Measurements from ENCODE around the gene RIMBP2.

RIMBP2 gene

GRCh38 chr12:130508318-130508717, 207.8 kb downstream of the RIMBP2 start:
- no peak for TF ChIP-seq CTCF (IDR thresholded peaks at IDR 0.05; ENCODE audit: low read depth, low read length)
- DNase-seq (ENCODE audit: low read depth in 2 of 2), result no peak
- no peak overlapping the region for H3K4me3 ChIP-seq (replicated peaks in 1 of 2; ENCODE audit: low read depth in 2 of 2, low read length in 2 of 2)

DNA sequence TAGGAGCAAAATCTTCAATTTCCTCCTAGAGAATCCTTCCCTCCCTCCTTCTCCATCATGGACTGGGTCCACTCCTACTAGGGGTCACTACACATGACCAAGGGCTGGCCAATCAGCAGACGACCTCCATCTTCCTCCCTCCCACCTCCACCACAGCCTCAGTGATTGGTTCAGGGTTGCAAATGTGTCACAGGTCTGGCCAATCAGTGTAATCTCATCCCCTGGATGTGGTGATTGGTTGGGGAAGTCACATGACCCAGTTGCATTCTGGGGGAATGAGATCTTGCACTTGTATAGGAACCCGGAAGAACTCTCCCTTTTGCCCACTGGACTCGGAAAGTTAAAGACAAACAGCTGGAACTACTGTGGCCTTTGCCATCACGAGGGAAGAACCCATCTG, 209.3 kb downstream of the RIMBP2 start:
- DNase-seq (ENCODE audit: low read depth in 2 of 2), result no peak
- H3K4me3 ChIP-seq (replicated peaks in 1 of 2; ENCODE audit: low read depth in 2 of 2, low read length in 2 of 2), result no peak overlapping the region
- TF ChIP-seq CTCF (IDR thresholded peaks at IDR 0.05; ENCODE audit: low read depth, low read length), result no peak

DNA sequence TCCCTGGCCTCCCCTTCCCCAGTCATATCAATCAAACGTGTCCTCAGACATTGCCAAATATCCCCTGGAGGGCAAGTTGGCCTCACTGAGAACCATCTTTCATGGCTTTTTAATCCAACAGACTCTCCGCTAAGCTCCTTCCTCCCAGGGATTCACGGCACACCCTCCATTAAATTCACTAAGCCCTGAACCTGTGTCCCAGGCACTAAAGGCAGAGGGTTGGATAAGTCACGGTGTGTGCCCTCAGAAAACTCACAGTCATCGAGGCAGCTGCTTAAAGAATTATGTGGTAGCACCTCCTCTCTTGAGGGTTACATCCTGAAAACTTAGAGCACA, 211.3 kb downstream of the RIMBP2 start:
- DNase-seq (ENCODE audit: low read depth in 2 of 2), result no peak
- no peak for TF ChIP-seq CTCF (IDR thresholded peaks at IDR 0.05; ENCODE audit: low read depth, low read length)
- H3K4me3 ChIP-seq (replicated peaks in 1 of 2; ENCODE audit: low read depth in 2 of 2, low read length in 2 of 2), result no peak overlapping the region

DNA sequence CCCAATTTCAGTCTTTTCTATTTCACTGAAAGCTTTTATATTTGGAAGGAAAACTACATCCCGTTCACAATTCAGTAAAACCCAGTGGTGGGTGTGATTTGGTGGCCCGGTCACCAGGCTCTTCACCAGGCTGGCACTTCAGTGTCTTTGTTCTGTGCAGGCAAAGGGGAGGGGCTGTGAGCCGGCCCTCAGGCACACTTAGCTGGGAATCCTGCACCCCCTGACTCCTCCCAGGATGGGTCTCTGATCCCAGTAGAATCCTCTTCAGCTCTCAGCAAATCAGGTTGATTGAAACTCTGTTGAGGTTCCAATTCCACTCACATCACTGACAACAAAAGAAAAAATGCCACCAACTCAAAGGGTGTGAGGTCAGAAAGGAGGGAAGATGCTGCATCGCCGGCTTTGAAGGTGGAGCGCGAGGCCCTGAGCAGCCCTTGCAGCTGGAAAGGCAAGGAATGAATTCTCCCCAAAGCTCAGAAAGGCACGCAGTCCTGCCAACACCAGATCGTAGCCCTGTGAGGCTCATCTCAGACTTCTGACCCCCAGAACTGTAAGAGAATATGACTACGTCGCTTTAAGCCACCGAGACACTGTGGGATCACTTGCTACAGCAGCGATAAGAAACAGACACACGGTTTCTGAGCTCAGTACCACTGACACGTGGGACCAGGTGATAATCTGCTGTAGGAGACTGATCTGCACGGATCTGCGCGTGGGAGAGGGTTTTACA, 211.8 kb downstream of the RIMBP2 start:
- DNase-seq (ENCODE audit: low read depth in 2 of 2), result no peak
- no peak for TF ChIP-seq CTCF (IDR thresholded peaks at IDR 0.05; ENCODE audit: low read depth, low read length)

GRCh38 chr12:130501821-130502220, 214.3 kb downstream of the RIMBP2 start:
- no peak for DNase-seq (ENCODE audit: low read depth in 2 of 2)
- no peak overlapping the region for H3K4me3 ChIP-seq (replicated peaks in 1 of 2; ENCODE audit: low read depth in 2 of 2, low read length in 2 of 2)
- TF ChIP-seq CTCF (IDR thresholded peaks at IDR 0.05; ENCODE audit: low read depth, low read length), result no peak

More for the DNA sequence above, 211.8 kb downstream of the RIMBP2 start:
- no peak overlapping the region for H3K4me3 ChIP-seq (replicated peaks in 1 of 2; ENCODE audit: low read depth in 2 of 2, low read length in 2 of 2)

DNA sequence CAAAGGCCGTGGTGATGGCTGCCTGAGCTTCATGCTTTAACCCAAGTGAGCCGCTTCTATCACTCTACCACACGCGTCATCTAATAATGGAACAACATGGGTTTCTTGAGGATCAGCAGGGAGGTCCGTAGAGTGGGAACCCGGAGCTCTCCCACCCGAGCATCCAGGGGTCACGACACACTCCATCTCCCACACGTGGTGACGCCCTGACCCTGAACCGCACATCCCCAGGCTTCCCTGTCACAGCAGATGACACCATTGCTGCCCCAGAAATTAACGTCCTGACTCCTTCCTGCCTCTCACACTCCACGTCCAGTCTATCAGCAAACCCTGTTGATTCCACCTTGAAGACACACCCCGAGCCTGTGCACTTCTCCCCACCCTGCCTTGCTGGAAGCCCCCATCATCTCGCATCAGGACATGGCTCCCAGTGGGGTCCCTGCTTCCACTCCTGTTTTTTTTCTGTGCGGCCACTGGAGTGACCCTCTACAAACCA, 215.2 kb downstream of the RIMBP2 start:
- DNase-seq (ENCODE audit: low read depth in 2 of 2), result no peak
- H3K4me3 ChIP-seq (replicated peaks in 1 of 2; ENCODE audit: low read depth in 2 of 2, low read length in 2 of 2), result no peak overlapping the region
- TF ChIP-seq CTCF (IDR thresholded peaks at IDR 0.05; ENCODE audit: low read depth, low read length), result no peak

DNA sequence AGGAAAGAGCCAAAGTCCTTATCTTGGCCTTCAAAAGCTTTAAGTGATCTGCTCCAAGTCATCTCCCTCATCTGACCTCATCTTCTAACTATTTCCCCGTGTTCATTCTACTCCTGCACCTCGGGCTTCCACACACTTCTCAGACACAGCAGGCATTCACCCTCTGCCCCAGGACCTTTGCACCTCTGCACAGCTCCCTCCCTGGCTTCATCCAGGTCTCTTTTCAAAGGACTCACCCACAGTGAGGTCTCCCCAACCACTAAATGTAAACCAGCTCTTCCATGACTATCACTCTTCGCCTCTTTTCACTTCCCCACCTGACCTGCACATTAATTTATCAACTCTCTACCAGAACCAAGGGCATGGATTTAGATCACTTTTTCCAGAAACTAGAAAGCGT, 216.6 kb downstream of the RIMBP2 start:
- DNase-seq (ENCODE audit: low read depth in 2 of 2), result no peak
- no peak for TF ChIP-seq CTCF (IDR thresholded peaks at IDR 0.05; ENCODE audit: low read depth, low read length)
- no peak overlapping the region for H3K4me3 ChIP-seq (replicated peaks in 1 of 2; ENCODE audit: low read depth in 2 of 2, low read length in 2 of 2)

All from cardiac fibroblast (primary cell).